NCI-H146 treated with DMSO at 0.1 percent for 48 hours (cell line): ENCODE results near the gene CBFA2T2.
"Not testable (repeated sequence)": the region's sequence is repeated elsewhere in the genome, so short reads cannot be mapped to it uniquely, and the experiment has no call there.

Experiments used
- DNase-seq: peaks from one replicate; lab custom pipeline; 2025; ENCODE audit not compliant: unreplicated experiment; lab: John Stamatoyannopoulos, UW

Gene CBFA2T2

GRCh38 chr20:33503564-33503963 is 13.7 kb downstream of the CBFA2T2 start:
- DNase-seq, result no peak

DNA sequence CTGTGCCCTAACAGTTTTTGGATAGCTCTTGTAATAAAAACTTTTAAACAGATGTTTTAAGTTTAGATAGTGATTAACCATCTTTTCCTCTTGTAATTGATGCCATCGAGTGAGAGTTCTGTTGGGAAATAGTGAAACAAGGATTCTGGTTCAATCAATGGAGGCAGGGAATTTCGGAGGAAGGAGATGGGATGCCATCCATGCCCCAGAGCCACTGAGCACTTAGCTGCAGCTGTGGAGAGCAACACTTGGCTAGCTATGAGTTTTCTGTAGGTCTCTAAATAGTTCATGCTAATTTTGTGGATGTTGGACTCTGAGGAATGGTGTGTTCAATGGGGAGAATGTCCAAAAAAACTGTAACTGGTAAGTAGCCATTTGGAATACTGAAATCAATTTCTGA is 16.7 kb downstream of the CBFA2T2 start:
- DNase-seq, result no peak

GRCh38 chr20:33507461-33507860 is 17.6 kb downstream of the CBFA2T2 start:
- DNase-seq, result no peak

GRCh38 chr20:33508015-33508414 is 18.1 kb downstream of the CBFA2T2 start:
- not testable (repeated sequence) for DNase-seq

DNA sequence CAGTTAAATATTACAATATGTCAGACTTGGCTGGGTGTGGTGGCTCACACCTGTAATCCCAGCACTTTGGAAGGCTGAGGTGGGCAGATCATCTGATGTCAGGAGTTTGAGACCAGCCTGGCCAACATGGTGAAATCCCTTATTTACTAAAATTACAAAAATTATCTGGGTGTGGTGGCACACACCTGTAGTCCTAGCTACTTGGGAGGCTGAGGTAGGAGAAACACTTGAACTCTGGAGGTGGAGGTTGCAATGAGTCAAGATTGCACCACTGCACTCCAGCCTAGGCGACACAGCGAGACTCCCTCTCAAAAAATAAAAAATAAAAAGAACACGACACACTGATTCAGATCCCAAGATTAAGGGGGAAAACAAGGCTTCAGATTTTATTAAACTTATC is 19.2 kb downstream of the CBFA2T2 start:
- not testable (repeated sequence) for DNase-seq

DNA sequence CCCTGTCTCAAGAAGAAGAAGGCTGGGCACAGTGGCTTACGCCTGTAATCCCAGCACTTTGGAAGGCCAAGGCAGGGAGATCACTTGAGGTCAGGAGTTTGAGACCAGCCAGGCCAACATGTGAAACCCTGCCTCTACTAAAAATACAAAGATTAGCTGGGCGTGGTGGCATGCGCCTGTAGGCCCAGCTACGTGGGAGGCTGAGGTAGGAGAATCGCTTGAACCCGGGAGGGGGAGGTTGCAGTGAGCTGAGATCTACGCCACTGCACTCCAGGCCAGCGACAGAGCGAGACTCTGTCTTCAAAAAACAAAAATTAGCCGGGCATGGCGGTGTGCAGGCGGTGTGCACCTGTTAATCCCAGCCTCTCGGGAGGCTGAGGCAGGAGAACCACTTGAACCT is 22.0 kb downstream of the CBFA2T2 start:
- DNase-seq, result not testable (repeated sequence)

- DNase-seq, result no peak
These were observed 25.8 kb downstream of the CBFA2T2 start for GRCh38 chr20:33515569-33516216.

GRCh38 chr20:33516882-33517281 is 27.0 kb downstream of the CBFA2T2 start:
- peak; percentile 25 for DNase-seq

DNA sequence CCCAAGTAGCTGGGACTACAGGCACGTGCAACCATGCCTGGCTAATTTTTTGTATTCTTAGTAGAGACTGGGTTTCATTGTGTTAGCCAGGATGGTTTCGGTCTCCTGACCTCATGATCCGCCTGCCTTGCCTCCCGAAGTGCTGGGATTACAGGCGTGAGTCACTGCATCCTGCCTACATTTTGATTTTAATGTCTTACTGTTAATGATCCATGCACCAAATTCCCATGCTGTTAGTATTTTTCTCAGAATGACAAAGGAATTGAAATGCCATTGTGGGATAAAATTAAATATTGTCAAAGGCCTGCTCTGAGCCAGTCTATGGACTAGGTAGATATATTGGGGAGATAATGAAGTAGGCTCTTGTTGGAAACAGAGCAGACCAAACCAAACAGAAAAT is 28.2 kb downstream of the CBFA2T2 start:
- DNase-seq, result no peak

DNA sequence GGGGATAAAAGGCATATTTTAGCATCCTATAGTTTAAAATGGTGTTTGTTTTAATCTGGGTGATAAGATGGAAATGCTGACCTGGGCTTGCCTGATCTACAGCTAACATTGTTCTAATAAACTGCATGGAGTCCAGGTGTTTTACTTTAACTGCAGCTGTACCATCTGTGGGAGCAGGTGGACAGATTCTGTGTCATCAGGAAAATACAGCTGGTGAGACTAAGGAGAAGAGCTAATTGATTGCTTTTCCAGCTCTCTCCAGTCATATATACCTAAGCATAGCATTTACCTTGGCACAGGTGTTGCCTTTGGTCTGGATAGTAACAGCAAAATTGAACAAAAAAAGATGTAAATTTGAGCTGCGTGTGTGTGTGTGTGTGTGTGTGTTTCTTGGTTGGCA is 31.6 kb downstream of the CBFA2T2 start:
- peak; percentile 100 for DNase-seq

- DNase-seq, result no peak
These were observed 32.4 kb downstream of the CBFA2T2 start for GRCh38 chr20:33522256-33522820.

DNA sequence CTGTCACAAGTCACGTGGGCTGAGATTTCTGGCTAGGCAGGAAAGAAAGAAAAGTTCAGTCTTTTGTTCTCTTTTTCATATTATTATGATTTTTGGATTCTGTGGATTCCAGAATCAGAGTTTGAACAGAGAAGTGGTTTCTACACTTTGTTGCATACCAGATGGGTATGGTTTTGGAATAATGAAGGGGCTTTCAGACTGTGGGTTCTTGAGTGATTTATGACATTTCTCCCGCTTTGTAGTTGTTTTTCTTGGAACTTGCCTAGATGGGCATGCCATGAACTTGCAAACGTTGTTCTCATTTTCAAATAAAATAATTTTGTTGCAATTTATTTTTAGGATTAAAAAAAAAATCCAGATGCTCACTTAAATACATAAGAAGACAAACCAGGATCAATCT is 34.4 kb downstream of the CBFA2T2 start:
- no peak for DNase-seq

- no peak for DNase-seq
These were observed 36.9 kb downstream of the CBFA2T2 start for GRCh38 chr20:33526769-33527168.

GRCh38 chr20:33531047-33531877 is 41.4 kb downstream of the CBFA2T2 start:
- no peak for DNase-seq

DNA sequence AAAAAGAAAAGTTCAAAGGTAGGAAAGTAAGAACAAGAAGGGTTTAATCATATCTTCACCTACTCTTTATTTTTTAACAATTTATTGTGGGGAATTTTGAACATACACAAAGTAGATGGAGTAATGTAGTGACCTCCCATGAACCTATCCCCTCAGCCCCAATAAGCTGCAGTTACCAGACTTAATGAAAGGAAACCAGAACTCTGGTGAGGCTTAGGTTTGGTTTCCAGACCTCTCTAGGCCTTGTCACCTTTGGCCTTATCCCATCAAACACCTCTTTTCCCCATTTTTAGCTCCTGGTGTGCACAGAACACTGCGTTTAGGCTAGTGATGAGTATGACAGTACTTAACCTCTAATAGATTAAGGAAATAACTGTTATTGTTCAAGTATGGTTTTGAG is 42.0 kb downstream of the CBFA2T2 start:
- no peak for DNase-seq

DNA sequence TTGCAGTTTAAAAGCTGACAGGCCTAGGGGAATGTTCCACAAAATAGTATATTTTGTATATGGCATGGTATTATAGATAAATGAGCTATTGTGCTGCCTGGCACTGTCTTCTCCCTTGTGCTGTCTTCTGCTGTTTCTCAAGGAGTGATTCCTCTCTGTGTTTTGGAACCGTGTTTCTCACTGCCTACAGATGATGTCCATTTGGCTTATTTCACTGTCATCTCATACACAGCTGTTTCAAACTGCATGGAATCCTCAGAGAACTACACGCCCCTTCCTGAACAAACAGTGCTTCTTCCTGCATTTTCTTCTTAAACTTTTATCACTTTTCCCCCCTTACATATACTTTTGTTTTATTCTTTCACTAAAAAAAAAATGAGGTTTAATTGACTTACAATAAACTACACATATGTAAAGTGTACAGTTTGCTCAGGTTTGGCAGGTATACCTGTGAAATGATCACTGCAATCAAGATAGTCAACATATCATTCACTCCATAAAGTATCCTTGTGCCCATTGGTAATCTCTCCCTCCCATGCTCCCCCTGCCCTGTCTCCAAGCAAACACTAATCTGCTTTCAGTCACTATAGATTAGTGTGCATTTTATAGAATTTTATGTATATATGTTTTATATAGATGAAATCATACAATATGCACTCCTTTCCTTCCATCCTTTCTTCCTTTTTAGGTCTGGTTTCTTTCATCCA is 43.0 kb downstream of the CBFA2T2 start:
- DNase-seq, result no peak

DNA sequence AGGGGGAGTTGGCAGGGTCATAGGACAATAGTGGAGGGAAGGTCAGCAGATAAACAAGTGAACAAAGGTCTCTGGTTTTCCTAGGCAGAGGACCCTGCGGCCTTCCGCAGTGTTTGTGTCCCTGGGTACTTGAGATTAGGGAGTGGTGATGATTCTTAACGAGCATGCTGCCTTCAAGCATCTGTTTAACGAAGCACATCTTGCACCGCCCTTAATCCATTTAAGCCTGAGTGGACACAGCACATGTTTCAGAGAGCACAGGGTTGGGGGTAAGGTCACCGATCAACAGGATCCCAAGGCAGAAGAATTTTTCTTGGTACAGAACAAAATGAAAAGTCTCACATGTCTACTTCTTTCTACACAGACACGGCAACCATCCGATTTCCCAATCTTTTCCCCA is 45.8 kb downstream of the CBFA2T2 start:
- DNase-seq, result not testable (repeated sequence)

DNA sequence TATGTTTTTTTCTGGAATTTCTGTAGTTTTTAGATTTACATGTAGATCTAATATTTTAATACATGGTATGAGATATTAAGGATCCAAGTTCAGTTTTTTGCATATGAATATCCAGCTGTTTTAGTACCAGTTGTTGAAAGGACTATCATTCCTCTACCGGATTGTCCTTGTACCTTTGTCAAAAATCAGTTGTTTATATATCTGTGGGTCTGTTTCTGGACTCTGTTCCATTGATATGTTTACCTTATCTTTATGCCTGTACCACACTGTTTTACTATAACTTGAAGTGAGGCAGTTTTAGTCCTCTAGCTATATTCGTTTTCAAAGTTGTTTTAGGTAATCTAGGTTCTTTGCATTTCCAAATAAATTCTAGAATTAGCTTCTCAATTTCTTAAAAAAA is 47.7 kb downstream of the CBFA2T2 start:
- DNase-seq, result no peak

DNA sequence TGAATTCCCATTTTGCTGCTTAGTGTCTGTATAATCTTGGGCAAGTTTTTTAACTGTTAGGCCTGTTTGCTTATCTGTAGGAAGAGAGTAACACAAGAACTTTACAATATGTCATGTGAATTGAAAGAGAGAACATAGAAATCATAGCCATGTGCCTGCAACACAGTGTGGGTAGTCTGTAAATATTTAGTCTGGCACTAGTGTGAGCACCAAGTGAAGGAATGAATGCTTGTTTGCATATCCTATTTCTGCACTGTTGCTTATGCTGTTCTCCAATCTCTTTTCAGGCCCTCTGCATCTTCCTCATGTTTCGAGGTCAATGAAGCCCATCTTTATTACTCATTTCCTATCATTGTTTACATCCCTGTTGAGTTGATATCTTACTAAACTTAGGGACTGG is 49.2 kb downstream of the CBFA2T2 start:
- no peak for DNase-seq

DNA sequence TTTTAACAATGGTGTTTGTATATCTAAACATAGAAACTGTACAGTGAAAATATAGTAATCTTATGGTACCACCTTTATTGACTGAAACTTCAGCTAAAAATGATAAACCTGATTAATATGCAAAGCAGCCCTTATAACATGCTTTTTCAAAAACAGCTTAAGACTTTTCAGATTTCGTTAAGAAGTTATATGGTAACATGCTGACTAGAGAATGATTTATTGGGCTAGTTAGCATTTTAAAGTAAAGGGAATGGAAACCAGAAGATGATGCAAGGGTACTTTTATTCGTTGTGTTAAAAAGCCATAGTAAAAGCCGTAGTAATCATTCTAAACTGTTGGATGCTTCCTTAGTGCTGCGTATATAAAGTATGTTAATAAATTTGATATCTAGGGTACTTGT is 50.5 kb downstream of the CBFA2T2 start:
- no peak for DNase-seq

GRCh38 chr20:33541074-33541473 is 51.2 kb downstream of the CBFA2T2 start:
- no peak for DNase-seq

DNA sequence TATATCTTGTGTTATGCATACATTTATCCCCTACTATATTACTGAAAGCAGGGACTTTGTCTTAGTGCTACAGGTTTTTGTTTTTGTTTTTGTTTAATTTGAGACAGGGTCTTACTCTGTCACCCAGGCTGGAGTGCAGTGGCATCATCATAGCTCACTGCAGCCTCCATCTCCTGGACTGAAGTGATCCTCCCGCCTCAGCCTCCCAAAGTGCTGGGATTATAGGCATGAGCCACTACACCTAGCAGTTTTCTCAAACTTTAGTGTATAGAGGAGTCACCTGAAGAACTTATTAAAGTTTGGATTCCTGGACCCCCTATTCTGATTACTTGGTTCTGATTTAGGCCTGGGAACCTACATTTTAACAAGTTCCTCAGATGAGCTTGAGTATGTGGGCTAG is 51.9 kb downstream of the CBFA2T2 start:
- DNase-seq, result no peak
